GM19468 (cell line): ENCODE results near the gene EPHB6.

Source experiments
- ATAC-seq: cut with Tn5 transposase; IDR thresholded peaks from one replicate; pipeline ENCODE4 v1.9.1; 2021; ENCODE audit warnings: mild to moderate bottlenecking, moderate library complexity, moderate number of reproducible peaks; ENCODE audit not compliant: unreplicated experiment; ENCODE audit errors: extremely low read depth

The EPHB6 gene, protein sequence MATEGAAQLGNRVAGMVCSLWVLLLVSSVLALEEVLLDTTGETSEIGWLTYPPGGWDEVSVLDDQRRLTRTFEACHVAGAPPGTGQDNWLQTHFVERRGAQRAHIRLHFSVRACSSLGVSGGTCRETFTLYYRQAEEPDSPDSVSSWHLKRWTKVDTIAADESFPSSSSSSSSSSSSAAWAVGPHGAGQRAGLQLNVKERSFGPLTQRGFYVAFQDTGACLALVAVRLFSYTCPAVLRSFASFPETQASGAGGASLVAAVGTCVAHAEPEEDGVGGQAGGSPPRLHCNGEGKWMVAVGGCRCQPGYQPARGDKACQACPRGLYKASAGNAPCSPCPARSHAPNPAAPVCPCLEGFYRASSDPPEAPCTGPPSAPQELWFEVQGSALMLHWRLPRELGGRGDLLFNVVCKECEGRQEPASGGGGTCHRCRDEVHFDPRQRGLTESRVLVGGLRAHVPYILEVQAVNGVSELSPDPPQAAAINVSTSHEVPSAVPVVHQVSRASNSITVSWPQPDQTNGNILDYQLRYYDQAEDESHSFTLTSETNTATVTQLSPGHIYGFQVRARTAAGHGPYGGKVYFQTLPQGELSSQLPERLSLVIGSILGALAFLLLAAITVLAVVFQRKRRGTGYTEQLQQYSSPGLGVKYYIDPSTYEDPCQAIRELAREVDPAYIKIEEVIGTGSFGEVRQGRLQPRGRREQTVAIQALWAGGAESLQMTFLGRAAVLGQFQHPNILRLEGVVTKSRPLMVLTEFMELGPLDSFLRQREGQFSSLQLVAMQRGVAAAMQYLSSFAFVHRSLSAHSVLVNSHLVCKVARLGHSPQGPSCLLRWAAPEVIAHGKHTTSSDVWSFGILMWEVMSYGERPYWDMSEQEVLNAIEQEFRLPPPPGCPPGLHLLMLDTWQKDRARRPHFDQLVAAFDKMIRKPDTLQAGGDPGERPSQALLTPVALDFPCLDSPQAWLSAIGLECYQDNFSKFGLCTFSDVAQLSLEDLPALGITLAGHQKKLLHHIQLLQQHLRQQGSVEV

DNA sequence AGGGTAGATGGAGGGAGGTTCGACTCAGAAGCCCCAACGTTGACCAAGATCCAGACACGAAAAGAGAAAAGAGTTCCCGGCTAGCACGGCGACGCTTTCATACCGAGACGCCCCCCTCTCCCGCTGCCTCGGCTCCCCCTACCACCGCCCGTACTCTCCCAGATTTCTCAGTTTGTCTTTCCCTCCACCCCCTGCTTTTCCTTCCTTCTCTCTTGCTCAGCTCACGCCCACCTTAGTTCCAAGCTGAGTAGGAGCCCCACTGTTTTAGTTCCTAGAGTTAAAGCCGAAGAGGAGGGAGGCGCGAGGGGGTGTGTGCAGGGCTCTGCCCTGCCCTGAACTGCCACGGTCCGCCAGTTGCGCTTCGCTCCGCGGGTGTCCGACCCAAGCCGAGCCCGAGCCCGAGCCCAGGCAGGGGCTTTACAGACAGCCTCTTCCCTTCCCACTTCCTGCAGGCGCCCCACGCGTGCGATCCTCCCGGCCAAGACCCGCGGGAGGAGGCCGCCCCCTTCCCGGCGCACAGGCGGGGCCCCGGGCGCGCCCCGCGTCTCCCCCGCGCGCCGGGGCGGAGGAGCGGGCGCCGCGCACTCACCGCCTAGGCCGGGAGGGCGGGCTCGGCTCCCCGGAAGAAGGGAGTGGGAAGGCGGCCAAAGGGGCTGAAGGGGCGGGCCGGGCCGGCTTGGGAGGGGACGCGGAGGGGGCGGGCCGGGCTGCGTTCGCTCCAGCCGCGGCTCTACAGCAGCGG lies at the start of gene EPHB6:
Gene EPHB6, plus strand, starts transcription at position 705 of the 742 bp plus-strand sequence. CDS start 8,152 bp downstream, outside the sequence.
- ATAC-seq: peak; percentile 34

DNA sequence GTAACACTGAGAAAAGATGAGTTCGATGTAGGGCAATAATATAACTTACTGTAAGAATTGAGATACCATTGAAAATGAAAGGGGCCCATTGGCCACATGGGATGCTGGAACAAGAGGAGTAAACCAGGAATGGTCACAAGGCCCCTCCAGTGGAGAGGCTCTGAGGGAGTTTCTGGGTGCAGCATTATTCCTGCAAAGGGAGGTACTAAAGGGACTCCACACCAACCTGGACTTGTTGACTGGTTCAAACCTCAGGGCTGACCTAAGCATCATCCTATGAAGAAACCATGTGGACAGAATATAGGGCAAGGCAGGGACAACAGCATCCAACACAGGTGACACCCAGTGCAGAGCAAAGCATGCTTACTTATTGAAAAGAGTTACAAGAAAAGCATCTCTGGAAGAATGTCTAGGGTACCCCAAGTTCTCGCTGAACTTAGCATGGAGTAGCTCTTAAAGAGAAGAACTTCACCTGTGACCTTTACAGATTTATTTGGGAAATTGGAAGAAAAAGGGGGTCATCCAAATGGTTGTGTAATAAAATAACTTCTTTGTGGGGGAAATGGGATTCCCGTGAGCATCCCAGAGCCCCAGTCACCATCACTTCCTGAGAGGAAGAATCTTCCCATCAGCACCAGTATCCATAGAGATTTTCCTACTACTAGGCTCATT lies 49.4 kb upstream of the EPHB6 start:
- no peak for ATAC-seq

DNA sequence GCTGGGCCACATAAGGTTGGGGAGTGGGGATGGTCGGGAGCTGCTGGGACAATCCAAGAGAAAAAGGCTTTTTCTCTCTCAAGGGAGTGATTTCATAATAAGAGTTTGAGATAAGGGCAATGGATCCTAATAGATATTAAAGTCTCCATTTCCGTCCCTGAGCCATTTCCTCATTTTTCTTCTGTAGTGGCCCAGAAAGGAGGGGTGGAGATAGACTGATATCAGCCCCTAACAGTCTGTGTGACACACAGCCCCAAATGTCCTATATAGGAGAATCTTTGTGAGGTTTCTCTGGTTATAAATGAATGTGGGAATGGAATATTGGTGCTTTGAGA lies 48.9 kb upstream of the EPHB6 start:
- ATAC-seq: no peak

- ATAC-seq: no peak
Measured at GRCh38 chr7:142806957-142807356, 47.9 kb upstream of the EPHB6 start.

GRCh38 chr7:142807855-142808460 lies 46.9 kb upstream of the EPHB6 start:
- no peak for ATAC-seq

GRCh38 chr7:142808461-142808801 lies 46.4 kb upstream of the EPHB6 start:
- peak; percentile 5 for ATAC-seq

GRCh38 chr7:142808802-142809583 lies 45.9 kb upstream of the EPHB6 start:
- ATAC-seq: peak; percentile 92

DNA sequence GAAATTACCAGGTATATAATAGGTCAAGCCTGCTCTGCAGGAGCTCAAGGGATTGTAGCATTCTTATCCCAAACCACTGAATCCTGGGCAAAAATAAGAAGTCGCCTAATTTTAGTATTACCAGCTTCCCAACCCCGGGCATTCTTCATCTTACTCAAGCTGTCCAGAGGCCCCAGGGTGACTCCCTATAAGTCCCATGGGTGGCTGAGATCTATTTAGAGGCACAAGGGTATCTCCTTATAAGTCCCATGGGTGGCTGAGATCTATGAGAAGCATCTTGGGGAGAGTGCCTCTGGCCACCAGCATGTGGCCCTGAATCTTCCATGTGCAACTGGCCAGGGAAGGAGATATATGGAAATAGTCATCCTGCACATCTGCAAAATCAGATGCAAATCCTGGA lies 45.2 kb upstream of the EPHB6 start:
- ATAC-seq: no peak

- ATAC-seq: no peak
Measured at GRCh38 chr7:142811154-142811737, 43.6 kb upstream of the EPHB6 start.

- no peak for ATAC-seq
Measured at GRCh38 chr7:142812437-142813215, 42.2 kb upstream of the EPHB6 start.

GRCh38 chr7:142813226-142813625 lies 41.6 kb upstream of the EPHB6 start:
- no peak for ATAC-seq

GRCh38 chr7:142813699-142814098 lies 41.2 kb upstream of the EPHB6 start:
- ATAC-seq: no peak

DNA sequence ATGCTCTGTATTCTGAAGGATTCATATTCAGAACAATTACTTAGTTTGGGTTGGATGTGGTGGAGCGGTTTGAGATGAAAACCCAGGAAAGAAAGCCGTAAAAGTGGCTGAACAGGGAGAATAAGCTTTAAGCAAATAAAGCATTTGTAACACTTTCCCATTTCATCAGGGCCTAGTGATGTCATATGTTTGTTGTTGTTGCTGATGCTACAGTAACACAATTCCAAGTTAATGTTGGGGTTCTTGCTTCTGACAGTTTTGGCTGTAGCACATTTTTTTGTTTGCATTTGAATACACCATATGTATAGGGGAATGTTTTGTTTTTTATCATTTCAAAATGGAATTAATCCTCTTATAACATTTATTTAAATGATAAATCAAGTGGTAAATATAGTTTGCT lies 40.4 kb upstream of the EPHB6 start:
- no peak for ATAC-seq

- ATAC-seq: no peak
Measured at GRCh38 chr7:142815134-142815533, 39.7 kb upstream of the EPHB6 start.

DNA sequence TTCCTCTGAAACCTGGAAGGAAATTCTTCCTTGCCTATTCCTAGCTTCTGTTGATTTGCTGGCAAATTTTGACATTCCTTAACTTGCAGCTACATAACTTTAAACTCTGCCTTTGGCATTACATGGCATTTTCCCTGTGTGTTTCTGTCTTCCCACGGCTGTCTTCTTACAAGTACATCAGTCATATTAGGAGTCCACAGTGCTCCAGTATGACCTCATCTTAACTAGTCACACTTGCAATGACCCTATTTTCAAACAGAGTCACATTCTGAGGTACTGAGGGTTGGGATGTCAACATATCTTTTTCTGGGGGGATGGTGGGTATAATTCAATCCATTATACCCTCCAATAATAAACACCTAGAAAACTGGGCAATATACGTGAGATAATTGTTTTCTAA lies 37.4 kb upstream of the EPHB6 start:
- no peak for ATAC-seq

GRCh38 chr7:142819530-142819929 lies 35.3 kb upstream of the EPHB6 start:
- no peak for ATAC-seq

DNA sequence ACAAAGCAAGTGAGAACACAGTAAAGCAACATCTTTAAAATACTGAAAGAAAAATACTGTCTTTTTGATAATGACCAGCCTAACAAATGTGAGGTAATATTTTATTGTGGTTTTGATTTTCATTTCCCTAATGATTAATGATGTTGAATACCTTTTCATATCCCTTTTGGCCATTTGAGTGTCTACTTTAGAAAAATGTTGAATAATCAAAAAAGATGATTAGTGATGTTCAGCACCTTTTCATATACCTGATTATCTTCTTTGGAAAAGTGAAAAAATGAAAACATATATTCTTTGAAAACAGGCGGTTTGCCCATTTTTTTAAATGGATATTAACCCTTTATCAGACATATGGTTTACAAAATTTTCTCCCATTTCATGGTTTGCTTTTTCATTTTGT lies 32.2 kb upstream of the EPHB6 start:
- no peak for ATAC-seq
